Measurements from ENCODE around the gene CRBN.

DNA sequence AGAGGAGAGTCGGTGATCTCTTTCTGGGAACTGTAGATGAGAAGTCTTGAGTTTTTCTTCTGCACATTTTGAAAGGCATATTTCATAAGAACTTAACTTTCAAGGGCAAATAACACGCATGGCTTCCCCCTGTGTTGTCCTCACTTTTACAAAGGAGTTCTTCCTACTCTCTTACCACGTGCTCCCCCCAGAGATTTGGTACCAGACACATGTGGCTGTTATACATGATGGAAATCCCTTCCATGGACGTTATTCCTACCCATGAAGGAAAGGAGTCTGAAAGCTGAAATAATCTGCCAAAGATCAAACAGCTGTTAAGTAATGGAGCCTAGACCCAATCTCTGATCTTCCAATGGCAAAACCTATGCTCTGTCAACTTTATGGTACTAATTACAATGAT, 73.7 kb downstream of the CRBN start:
- no peak for TF ChIP-seq EP300 (IDR thresholded peaks at IDR 0.05; ENCODE audit: borderline replicate concordance in 1 of 2, low read depth in 1 of 2, low read length in 1 of 2)
- TF ChIP-seq, protein P1, sequence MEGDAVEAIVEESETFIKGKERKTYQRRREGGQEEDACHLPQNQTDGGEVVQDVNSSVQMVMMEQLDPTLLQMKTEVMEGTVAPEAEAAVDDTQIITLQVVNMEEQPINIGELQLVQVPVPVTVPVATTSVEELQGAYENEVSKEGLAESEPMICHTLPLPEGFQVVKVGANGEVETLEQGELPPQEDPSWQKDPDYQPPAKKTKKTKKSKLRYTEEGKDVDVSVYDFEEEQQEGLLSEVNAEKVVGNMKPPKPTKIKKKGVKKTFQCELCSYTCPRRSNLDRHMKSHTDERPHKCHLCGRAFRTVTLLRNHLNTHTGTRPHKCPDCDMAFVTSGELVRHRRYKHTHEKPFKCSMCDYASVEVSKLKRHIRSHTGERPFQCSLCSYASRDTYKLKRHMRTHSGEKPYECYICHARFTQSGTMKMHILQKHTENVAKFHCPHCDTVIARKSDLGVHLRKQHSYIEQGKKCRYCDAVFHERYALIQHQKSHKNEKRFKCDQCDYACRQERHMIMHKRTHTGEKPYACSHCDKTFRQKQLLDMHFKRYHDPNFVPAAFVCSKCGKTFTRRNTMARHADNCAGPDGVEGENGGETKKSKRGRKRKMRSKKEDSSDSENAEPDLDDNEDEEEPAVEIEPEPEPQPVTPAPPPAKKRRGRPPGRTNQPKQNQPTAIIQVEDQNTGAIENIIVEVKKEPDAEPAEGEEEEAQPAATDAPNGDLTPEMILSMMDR (IDR thresholded peaks at IDR 0.05) = no peak
- no peak for TF ChIP-seq POLR2AphosphoS5 (IDR thresholded peaks at IDR 0.05; ENCODE audit: low read depth, low read length)
- TF ChIP-seq YY1 (IDR thresholded peaks at IDR 0.05; ENCODE audit: low read depth) = no peak
- no peak for TF ChIP-seq RFX5 (IDR thresholded peaks at IDR 0.05; ENCODE audit: low read length)
- TF ChIP-seq RXRA (IDR thresholded peaks at IDR 0.05; ENCODE audit: borderline replicate concordance, low read depth) = no peak
- TF ChIP-seq JUND (IDR thresholded peaks at IDR 0.05) = no peak
- TF ChIP-seq, protein P2, sequence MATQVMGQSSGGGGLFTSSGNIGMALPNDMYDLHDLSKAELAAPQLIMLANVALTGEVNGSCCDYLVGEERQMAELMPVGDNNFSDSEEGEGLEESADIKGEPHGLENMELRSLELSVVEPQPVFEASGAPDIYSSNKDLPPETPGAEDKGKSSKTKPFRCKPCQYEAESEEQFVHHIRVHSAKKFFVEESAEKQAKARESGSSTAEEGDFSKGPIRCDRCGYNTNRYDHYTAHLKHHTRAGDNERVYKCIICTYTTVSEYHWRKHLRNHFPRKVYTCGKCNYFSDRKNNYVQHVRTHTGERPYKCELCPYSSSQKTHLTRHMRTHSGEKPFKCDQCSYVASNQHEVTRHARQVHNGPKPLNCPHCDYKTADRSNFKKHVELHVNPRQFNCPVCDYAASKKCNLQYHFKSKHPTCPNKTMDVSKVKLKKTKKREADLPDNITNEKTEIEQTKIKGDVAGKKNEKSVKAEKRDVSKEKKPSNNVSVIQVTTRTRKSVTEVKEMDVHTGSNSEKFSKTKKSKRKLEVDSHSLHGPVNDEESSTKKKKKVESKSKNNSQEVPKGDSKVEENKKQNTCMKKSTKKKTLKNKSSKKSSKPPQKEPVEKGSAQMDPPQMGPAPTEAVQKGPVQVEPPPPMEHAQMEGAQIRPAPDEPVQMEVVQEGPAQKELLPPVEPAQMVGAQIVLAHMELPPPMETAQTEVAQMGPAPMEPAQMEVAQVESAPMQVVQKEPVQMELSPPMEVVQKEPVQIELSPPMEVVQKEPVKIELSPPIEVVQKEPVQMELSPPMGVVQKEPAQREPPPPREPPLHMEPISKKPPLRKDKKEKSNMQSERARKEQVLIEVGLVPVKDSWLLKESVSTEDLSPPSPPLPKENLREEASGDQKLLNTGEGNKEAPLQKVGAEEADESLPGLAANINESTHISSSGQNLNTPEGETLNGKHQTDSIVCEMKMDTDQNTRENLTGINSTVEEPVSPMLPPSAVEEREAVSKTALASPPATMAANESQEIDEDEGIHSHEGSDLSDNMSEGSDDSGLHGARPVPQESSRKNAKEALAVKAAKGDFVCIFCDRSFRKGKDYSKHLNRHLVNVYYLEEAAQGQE (IDR thresholded peaks at IDR 0.05; ENCODE audit: low read depth, low read length) = no peak
- TF ChIP-seq, protein P3, sequence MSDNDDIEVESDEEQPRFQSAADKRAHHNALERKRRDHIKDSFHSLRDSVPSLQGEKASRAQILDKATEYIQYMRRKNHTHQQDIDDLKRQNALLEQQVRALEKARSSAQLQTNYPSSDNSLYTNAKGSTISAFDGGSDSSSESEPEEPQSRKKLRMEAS (IDR thresholded peaks at IDR 0.05; ENCODE audit: low read depth) = no peak
- TF ChIP-seq TCF12 (IDR thresholded peaks at IDR 0.05) = no peak
